ENCODE results near the gene BET1L.

GRCh38 chr11:240315-240714 lies 33.1 kb upstream of the BET1L start:
- TF ChIP-seq CTCF (conservative IDR thresholded peaks at IDR 0.05; ENCODE audit: low read length) (no peak), EZH2phosphoT487 (IDR thresholded peaks at IDR 0.05; ENCODE audit: borderline replicate concordance, low read depth, low read length) (no peak)

All from OCI-LY7 (cell line).